A549 (cell line): ENCODE measurements around the gene TRAPPC12. TPM values are rescaled to one million over a fixed set of nuclear protein-coding genes. Genes with fewer than 3 reads are reported as not detected.

ENCODE experiments used
- ATAC-seq, 2 experiments: fragments of 200-7000 bp in 1 of 2; fragments of >200 bp in 1 of 2; cut with Nextera tagmentation in 1 of 2; cut with Tn5 transposase in 1 of 2; 3 replicates each; pipeline versions ENCODE4 v1.8.0 to v1.9.1; 2018 to 2020; ENCODE audit warnings: mild to moderate bottlenecking in 1 of 2, moderate library complexity in 1 of 2
- CTCF ChIA-PET: fragments of 300-600 bp; sonication (Branson Sonifier 250); formaldehyde crosslinking; extraction: SDS; loops from one replicate; lab custom pipeline; 2021; ENCODE audit warnings: antibody characterized with exemption, inconsistent platforms; lab: Yijun Ruan, JAX
- POLR2A ChIA-PET: fragments of 350-600 bp; formaldehyde crosslinking; extraction: SDS; loops from one replicate; lab custom pipeline; 2021; ENCODE audit warnings: antibody characterized with exemption, inconsistent platforms; lab: Yijun Ruan, JAX
- DNase-seq, 2 experiments: peaks; one replicate each; pipeline versions ENCODE4 v3.0.0 to v3.0.0-alpha.2; 2011 to 2016; ENCODE audit warnings: low read depth in 1 of 2, low spot score in 1 of 2
- FAIRE-seq: peaks from 2 replicates; lab custom pipeline; 2011; peaks lifted over from hg19 to GRCh38; lab: Jason Lieb, UNC
- H3K27ac ChIP-seq, 2 experiments: fragments of >200 bp; sonication (Bioruptor Twin); formaldehyde crosslinking; 3 replicates each; pipeline ENCODE4 v1.5.1; 2016 to 2017
- H3K4me1 ChIP-seq: fragments of >200 bp; sonication (Bioruptor Twin); formaldehyde crosslinking; 3 replicates; pipeline ENCODE4 v1.6.1; 2016
- H3K4me2 ChIP-seq: fragments of >200 bp; sonication (Bioruptor Twin); formaldehyde crosslinking; 3 replicates; pipeline ENCODE4 v1.6.1; 2016
- H3K4me3 ChIP-seq: fragments of >200 bp; sonication (Bioruptor Twin); formaldehyde crosslinking; 3 replicates; pipeline ENCODE4 v1.5.1; 2016
- H3K9me3 ChIP-seq: fragments of >200 bp; sonication (Bioruptor Twin); formaldehyde crosslinking; 3 replicates; pipeline ENCODE4 v1.6.1; 2016
- BCL3 ChIP-seq: fragments of >200 bp; sonication (Bioruptor Twin); formaldehyde crosslinking; IDR thresholded peaks from 3 replicates; pipeline ENCODE4 v1.6.1; 2016
- CBX2 ChIP-seq: fragments of 200-600 bp; sonication (generic); IDR thresholded peaks from 2 replicates; pipeline ENCODE4 v1.6.1; 2016; ENCODE audit warnings: low read depth, mild to moderate bottlenecking, borderline replicate concordance
- CHD4 ChIP-seq: fragments of 200-600 bp; sonication (generic); IDR thresholded peaks from 2 replicates; pipeline ENCODE4 v1.6.1; 2016; ENCODE audit warnings: antibody characterized with exemption, mild to moderate bottlenecking, borderline replicate concordance
- E2F6 ChIP-seq: IDR thresholded peaks from 2 replicates; pipeline ENCODE4 v1.6.1; 2012; ENCODE audit warnings: low read depth, borderline replicate concordance
- ELK1 ChIP-seq: fragments of 150-350 bp; IDR thresholded peaks from 2 replicates; pipeline ENCODE4 v1.6.1; 2014; ENCODE audit warnings: low read depth, mild to moderate bottlenecking, low read length
- EP300 ChIP-seq, 2 experiments: fragments of >200 bp; sonication (Bioruptor Twin); formaldehyde crosslinking; IDR thresholded peaks; 2 replicates in 1 of 2; 3 replicates in 1 of 2; pipeline ENCODE4 v1.6.1; 2016 to 2017
- ESRRA ChIP-seq: fragments of 150-350 bp; IDR thresholded peaks from 2 replicates; pipeline ENCODE4 v1.6.1; 2014; ENCODE audit warnings: mild to moderate bottlenecking, low read length, borderline replicate concordance
- FOSL2 ChIP-seq, 2 experiments: fragments of 450-650 bp in 1 of 2; fragments of >200 bp in 1 of 2; sonication (Bioruptor Twin) in 1 of 2; formaldehyde crosslinking; IDR thresholded peaks; 2 replicates each; pipeline versions ENCODE4 v1.5.0 to v1.6.1; 2016 to 2020; ENCODE audit warnings: mild to moderate bottlenecking in 1 of 2, moderate library complexity in 1 of 2
- FOXS1 ChIP-seq: fragments of 250-450 bp; sonication (Bioruptor Pico); IDR thresholded peaks from 2 replicates; pipeline ENCODE4 v1.5.0; 2020; ENCODE audit warnings: mild to moderate bottlenecking, moderate library complexity
- GATA3 ChIP-seq: IDR thresholded peaks from 2 replicates; pipeline ENCODE4 v1.6.1; 2012; ENCODE audit warnings: borderline replicate concordance
- HES2 ChIP-seq: fragments of >200 bp; sonication (Bioruptor Twin); formaldehyde crosslinking; IDR thresholded peaks from 2 replicates; pipeline ENCODE4 v1.6.1; 2016
- HOXA7 ChIP-seq: fragments of 250-450 bp; sonication (Bioruptor Pico); IDR thresholded peaks from 2 replicates; pipeline ENCODE4 v1.5.0; 2020; ENCODE audit warnings: mild to moderate bottlenecking, moderate library complexity
- JUNB ChIP-seq: fragments of >200 bp; sonication (Bioruptor Twin); formaldehyde crosslinking; IDR thresholded peaks from 2 replicates; pipeline ENCODE4 v1.6.1; 2016
- NFE2L2 ChIP-seq: fragments of 150-350 bp; conservative IDR thresholded peaks from 2 replicates; pipeline ENCODE4 v1.6.1; 2014; ENCODE audit warnings: low read length
- PBX3 ChIP-seq: IDR thresholded peaks from 2 replicates; pipeline ENCODE4 v1.6.1; 2012
- PHF8 ChIP-seq: fragments of 200-600 bp; sonication (generic); IDR thresholded peaks from 2 replicates; pipeline ENCODE4 v1.6.1; 2016; ENCODE audit warnings: low read depth, mild to moderate bottlenecking, antibody characterized with exemption, moderate library complexity, borderline replicate concordance
- SMC3 ChIP-seq: fragments of >200 bp; sonication (Bioruptor Twin); formaldehyde crosslinking; IDR thresholded peaks from 3 replicates; pipeline ENCODE4 v1.6.1; 2018; ENCODE audit warnings: inconsistent platforms
- SREBF2 ChIP-seq: fragments of 450-650 bp; IDR thresholded peaks from 2 replicates; pipeline ENCODE4 v1.6.1; 2014; ENCODE audit warnings: mild to moderate bottlenecking, moderate library complexity
- TFCP2L1 ChIP-seq: fragments of 250-450 bp; sonication (Bioruptor Pico); IDR thresholded peaks from 2 replicates; pipeline ENCODE4 v1.5.0; 2021; ENCODE audit warnings: mild to moderate bottlenecking
- WGBS: methylation state at CpG from one replicate; pipeline ENCODE4 v1.1.6; 2017; ENCODE audit errors: missing lambda C conversion rate; 5-methylcytosine and 5-hydroxymethylcytosine counted together
- polyA plus RNA-seq, 4 experiments: library from polyadenylated mRNA; depleted of rRNA in 3 of 4; stranded (reverse); fragments of >200 nt; fragmentation: RNase III in 1 of 4; extraction: RNeasy Plus Mini Kit Qiagen cat#74134 plus additional on column Dnase treatment in 1 of 4; gene quantifications; 2 replicates in 3 of 4; 3 replicates in 1 of 4; pipeline ENCODE4 v1.2.3, GENCODE V29; 2011 to 2017

TRAPPC12 gene
- polyA plus RNA-seq, 2 of the 4 experiments (the other 2 are of a cell fraction): 42.3 to 55.0 TPM

GRCh38 chr2:3427272-3427671 is 47.8 kb downstream of the TRAPPC12 start:
- ChIA-PET CTCF (interaction anchor here (1.2 to 1.4 kb wide), 2 partner anchors 49 to 224 kb away, joined by 3 to 4 read pairs; no protein-coding TSS in a partner anchor), POLR2A (no interaction called here)
- TF ChIP-seq ESRRA (no peak), FOSL2 (IDR thresholded peaks at IDR 0.05) (no peak), FOSL2 (CRISPR knock-in tag; IDR thresholded peaks at IDR 0.05) (no peak), EP300 (IDR thresholded peaks at IDR 0.05) (no peak), SMC3 (no peak), NFE2L2 (no peak), CBX2 (no peak)
- H3K9me3 ChIP-seq: no peaks in the 10 kb centered on the region
- H3K4me3 ChIP-seq: no peak overlapping the region
- FAIRE-seq (no peak), DNase-seq (no peak), ATAC-seq (no peak)
- no peaks in the 10 kb centered on the region for H3K4me1 ChIP-seq
- WGBS: 95% methylated on average over 6 of the region's 6 CpGs
- H3K4me2 ChIP-seq: no peak overlapping the region
- H3K27ac ChIP-seq: no peak overlapping the region

- Histone ChIP-seq H3K4me2 (no peak overlapping the region), H3K4me1 (no peaks in the 10 kb centered on the region), H3K27ac (no peak overlapping the region), H3K9me3 (no peaks in the 10 kb centered on the region), H3K4me3 (no peak overlapping the region)
- 92% methylated on average over 10 of the region's 10 CpGs for WGBS
- DNase-seq (no peak), FAIRE-seq (no peak), ATAC-seq (no peak)
- POLR2A ChIA-PET: no interaction called here
- CTCF ChIA-PET: interaction anchor here (0.8 to 2.8 kb wide), 3 partner anchors 8 to 34 kb away, joined by 3 to 13 read pairs (median 6); no protein-coding TSS in a partner anchor
- TF ChIP-seq BCL3 (no peak), PBX3 (no peak), EP300 (IDR thresholded peaks at IDR 0.05) (no peak), FOSL2 (IDR thresholded peaks at IDR 0.05) (no peak), FOSL2 (CRISPR knock-in tag; IDR thresholded peaks at IDR 0.05) (no peak), CBX2 (no peak), HES2 (no peak), PHF8 (no peak), FOXS1 (CRISPR knock-in tag) (no peak), ELK1 (no peak), SREBF2 (no peak), TFCP2L1 (CRISPR knock-in tag) (no peak)
Measured at GRCh38 chr2:3428577-3428976, 49.1 kb downstream of the TRAPPC12 start.

- no peak for FAIRE-seq
- Histone ChIP-seq H3K4me2 (no peak overlapping the region), H3K4me3 (no peak overlapping the region), H3K4me1 (no peaks in the 10 kb centered on the region), H3K9me3 (no peaks in the 10 kb centered on the region), H3K27ac (no peak overlapping the region)
- 94% methylated on average over 6 of the region's 6 CpGs for WGBS
- no peak for TF ChIP-seq E2F6
- no peak for TF ChIP-seq GATA3
- TF ChIP-seq FOXS1 (CRISPR knock-in tag): no peak
- TF ChIP-seq PBX3: no peak
- no peak for TF ChIP-seq CHD4
- no peak for TF ChIP-seq PHF8
- TF ChIP-seq JUNB: no peak
- no peak for TF ChIP-seq HOXA7 (CRISPR knock-in tag)
- POLR2A ChIA-PET: interaction anchor here (0.5 kb wide), 1 partner anchor 800 kb away, joined by 3 read pairs; no protein-coding TSS in a partner anchor
- CTCF ChIA-PET: interaction anchor here (0.8 to 2.8 kb wide), 3 partner anchors 8 to 33 kb away, joined by 3 to 13 read pairs (median 6); no protein-coding TSS in a partner anchor
- DNase-seq: no peak
- ATAC-seq: no peak
Measured at GRCh38 chr2:3429066-3429610, 49.6 kb downstream of the TRAPPC12 start.
